EL (cell line): ENCODE data around the gene ABCA2.

Source experiments
- DNase-seq: peaks from one replicate; pipeline ENCODE4 v3.0.0-alpha.2; 2016

ABCA2 gene

DNA sequence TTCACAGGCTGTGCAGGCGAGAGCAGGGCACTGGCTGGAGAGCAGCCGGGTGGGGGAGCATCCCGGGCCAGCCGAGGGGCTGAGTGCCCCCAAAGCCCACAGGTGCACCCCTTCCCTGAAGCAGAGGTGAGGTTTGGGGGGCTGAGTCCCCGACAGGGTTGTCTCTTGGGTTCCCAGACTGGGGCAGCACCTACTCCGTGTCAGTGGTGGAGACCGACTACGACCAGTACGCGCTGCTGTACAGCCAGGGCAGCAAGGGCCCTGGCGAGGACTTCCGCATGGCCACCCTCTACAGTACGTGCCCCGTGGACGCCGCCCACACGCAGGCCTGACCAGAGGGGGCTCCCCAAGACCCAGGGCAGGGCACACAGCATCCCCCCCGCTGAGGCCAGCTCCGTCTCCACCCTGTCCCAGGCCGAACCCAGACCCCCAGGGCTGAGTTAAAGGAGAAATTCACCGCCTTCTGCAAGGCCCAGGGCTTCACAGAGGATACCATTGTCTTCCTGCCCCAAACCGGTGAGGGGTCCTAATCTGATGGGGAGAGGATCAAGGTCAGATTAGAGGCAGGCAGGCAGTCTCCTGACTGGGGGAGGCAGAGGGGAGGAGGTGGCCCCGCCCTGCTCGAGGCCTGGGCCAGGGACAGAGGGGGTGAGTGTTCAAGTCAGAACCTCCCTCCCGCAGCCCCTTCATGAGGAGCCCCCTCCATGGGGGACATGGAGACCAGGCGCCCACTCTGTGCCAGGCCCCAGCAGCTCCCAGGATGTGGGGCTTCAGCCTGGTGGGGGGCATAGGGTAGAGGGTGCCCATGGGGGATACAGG, 48.1 kb downstream of the ABCA2 start:
- no peak for DNase-seq

DNA sequence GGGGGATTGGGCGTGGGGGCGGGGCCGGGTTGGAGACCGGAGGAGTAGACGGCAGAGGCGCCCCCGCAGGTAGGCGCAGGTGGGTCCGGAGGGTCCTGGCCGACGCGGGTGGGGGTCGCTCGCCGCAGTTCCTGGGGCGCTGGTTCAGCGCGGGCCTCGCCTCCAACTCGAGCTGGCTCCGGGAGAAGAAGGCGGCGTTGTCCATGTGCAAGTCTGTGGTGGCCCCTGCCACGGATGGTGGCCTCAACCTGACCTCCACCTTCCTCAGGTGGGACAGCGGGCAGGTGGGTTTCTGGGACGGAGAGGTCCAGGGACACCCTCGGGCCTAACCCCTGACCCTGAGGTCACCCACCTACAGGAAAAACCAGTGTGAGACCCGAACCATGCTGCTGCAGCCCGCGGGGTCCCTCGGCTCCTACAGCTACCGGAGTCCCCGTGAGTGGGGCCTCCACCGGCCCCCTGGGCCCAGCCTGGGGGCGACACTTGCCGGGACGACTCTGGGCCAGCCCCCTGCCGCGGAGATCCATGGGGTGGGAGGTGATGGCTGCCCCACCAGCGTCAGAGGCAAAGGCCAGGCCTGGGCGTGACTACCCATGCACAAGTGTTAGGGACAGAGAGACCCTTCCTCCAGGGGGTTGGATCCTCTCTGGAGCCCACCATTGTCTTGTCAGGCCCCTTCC, 49.0 kb downstream of the ABCA2 start:
- DNase-seq: no peak

DNA sequence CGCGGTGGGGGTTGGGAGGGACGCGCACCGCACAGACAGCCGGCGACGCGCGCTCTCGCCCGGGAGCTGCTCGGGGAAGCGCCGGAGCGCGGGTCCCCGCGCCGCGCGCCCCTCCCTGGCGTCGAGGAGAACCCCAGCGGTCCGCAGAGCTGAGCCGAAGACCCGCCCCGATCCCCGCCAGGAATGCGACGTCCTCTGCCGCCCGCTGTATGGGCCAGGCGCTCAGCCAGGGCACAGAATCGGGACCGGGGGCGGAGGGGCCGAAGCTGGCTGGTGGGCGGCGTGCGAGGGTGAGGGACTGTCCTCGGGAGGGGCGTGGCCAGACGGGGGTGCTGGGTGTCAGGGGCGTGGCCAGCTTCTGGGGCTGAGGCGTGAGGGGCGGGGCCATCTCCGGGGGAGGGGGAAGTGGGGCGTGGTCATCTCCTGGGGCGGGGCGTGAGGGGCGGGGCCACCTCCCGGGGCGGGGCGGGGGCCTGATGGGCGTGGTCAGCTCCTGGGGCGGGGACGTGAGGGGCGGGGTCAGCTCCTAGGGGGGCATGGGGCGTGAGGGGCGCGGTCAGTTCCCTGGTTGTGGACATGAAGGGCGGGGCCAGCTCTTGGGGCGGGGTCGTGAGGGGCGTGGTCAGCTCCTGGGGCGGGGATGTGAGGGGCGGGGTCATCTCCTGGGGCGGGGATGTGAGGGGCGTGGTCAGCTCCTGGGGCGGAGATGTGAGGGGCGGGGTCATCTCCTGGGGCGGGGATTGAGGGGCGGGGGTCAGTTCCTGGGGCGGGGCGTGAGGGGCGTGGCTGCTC, 49.8 kb downstream of the ABCA2 start:
- DNase-seq: peak; percentile 51

DNA sequence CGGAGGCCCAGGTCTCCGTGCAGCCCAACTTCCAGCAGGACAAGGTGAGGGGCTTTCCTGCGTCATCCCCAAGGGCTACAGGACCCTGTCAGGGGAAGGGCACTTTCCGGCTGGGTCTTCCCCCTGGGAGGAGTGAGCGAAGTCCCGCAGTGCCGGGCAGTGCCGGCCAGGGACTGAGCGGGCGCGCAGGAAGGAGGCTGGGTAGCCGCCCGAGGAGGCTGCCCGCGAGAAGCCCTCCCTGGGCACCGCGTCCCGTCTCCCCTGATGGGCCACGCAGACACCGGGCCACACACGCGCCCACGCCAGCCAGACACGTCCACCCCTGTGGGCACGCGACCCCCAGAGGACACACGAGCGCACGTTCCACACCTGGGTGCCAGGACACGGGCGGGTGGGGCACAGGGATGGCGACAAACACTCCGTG, 50.4 kb downstream of the ABCA2 start:
- no peak for DNase-seq

DNA sequence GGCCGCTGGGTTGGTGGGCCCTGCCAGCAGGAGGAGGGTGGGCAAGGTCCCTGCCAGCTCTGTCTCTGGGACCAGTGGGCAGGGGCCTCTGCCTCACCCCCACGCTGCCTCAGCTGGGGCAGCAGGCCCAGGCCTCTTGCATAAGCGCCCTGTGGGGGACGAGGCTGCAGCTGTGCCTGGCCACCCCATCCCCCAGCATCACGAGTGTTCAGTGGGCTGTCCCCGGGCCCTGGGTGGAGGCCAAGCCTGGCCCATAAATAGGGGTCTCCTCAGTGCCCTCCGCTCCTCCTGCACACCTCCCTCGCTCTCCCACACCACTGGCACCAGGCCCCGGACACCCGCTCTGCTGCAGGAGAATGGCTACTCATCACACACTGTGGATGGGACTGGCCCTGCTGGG, 50.8 kb downstream of the ABCA2 start, which contains the start of gene PTGDS:
Gene PTGDS (plus strand): TSS at position 282 of the 400 bp plus-strand sequence. CDS start 75 bp downstream, at position 357.
- no peak for DNase-seq

DNA sequence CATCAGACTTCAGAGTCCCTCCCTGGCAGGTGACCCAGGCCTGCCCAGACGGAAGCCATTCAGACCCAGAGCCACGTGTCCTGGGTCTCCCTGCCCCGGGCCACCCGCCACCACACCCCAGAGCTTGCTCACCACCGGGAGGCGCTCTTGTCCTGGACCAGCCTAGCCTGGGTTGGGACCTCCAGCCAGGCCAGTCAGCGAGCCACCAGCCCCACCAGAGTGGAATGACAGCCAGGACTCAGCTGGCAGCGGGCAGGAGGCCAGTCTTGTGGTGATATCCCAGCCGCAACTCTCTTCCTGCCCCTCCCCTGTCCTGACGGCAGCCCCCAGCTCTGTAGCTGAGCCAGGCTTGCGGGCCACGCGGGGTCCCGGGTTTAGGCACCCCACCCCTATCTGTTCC, 52.4 kb downstream of the ABCA2 start:
- DNase-seq: no peak

DNA sequence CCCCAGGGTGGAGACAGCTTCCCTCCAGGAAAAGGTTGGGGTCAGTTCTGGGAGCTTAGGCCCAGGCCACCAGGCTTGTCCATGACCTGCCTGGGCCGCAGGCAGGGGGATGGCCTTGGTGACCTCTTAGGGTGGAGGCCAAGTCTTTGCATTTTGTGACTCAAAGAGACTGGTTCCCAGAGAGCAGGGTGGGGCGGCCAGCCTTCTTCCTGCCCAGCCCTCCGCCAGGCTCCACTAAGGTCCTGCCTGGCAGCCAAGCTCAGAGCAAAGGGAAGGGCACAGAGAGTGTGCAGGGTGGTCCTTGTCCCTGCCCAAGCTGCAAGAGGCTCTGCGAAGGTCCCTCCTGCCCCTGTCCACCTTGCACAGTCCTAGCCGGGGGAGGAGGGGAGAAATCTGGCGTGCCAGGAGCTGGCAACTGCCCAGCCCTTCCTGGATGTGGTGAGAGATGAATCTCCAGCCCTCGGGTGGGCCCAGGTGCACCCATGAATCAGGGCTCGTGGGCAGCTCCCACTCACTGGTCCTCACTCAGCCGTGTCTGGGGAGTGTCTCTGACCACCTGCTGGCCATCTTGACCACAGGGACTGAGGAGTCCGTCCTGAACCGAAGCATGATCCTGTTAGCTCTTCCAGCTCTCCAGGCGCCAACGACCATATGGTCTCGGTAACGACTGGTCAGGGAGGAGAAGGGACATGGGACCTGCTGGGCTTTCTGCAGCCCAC, 53.1 kb downstream of the ABCA2 start:
- no peak for DNase-seq

DNA sequence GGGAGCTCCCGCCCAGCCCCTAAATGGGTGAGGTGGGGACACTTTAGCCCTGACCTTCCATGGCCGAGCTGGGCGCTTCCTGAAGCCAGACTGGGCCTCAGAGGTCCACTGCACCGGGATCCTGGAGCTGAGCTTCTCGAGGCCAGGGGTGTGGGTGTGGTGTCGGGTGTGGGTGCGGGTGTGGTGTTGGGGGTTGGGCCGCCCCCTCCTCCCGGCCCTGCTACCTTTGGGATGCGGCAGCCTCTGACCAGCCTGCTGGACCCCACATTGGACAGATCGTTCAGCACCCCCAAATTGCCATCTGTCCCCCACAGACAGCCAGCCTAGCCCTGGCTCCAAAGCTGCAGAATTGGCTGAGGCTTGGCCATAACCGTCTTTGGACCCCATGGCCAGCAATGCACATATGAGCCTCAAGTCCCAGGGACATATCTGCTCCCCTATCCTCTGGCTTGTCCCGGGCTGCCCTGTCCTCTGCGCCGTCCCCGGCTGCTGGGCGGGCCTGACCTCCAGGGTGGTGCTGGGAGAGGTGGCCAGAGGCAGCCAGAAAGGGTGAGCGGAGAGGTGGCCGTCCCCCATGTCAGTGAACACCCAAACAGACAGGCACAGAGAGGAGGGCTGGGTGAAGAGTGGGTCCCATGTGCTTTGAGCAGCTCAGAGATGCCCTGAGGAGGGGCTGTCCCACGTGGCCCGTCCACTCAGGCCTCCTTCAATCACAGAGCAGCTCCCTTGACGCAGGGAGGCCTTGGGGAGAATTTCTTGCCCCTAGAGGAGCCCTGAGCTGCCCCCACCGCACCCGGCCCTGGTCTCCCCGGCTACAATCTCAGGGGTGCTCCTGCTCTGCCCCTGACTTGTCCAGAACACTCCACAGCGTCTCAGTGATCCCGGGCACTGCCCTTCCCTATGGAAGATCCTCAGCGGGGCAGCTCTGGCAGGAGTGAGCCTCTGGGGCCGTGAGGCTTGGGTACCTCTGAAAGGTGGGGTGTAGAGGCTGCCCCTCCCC, 54.1 kb downstream of the ABCA2 start:
- DNase-seq: no peak

DNA sequence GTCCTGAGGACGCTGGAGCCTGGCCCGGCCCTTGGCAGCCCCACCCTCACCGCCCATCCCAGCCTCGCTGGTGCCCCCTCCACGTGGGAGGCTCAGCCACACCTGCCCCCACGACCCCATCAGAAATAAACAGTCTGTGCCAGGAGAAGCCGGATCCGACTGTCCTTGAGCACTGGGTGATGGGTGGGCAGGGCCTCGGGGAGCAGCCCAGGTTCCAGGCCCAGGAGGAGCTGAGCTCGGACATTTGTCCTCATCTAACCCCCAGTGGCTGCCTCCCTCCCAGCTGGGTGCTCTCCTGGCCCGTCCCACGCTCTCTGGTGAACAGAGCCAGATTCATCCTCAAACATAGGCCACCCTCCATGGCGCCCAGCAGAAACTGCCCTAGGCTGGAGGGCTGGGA, 55.3 kb downstream of the ABCA2 start:
- DNase-seq: no peak

DNA sequence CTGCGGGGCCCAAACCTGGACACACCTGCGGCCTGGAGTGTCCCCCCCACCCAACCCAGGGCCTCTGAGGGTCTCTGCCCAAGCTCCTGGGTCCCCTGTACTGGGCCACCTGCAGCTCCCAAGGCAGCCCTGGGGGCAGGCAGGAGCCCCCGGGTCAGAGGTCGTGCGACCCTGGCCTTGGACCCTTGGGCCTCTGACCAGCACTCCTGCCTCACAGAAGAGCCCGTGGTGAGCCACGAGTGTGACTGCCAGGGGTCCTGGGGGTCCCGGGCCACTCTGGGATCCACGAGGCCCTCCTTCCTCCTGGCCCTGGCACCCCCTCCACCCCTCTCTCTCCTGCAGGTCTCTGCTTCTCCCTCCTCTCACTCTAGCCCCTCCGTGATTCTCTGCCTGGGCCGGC, 55.7 kb downstream of the ABCA2 start:
- DNase-seq: no peak

DNA sequence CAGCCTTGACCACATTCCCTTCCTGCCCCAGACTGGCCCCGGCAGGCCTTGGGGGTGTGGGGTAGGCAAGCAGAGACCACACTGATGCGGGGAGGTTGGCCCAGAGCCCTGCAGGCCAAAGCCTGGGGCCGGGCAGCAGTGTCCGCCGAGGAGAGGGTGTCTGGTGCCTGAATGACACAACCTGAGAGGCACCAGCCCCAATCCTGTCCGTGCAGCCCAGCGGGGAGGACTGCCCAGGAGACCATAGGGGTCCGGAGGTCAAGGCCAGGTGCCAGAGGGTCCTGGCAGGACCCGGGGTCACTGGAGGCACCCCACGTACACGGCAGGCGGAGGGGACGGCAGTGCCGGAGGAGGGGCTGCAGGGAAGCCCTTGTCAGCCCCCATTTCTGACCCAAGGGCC, 56.3 kb downstream of the ABCA2 start:
- DNase-seq: no peak

DNA sequence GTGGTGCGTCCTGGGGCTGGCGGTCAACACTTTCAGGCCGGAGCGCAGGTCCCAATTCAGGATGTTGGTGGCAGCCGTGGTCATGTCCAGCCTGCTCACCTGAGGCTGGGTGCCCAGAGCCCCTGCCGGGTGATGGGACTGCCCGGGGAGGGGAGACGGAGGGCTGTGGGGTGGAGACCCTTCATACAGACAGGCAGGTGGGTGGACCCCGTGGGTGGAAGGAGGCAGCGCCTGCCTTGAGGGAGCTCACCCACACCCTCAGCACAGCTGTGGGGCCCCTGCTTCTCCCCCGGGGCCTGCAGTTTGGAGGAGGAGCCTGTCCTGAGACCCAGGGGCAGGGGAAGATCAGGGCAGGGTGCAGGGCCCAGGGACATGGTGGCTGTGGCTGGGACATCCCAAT, 57.7 kb downstream of the ABCA2 start:
- no peak for DNase-seq

DNA sequence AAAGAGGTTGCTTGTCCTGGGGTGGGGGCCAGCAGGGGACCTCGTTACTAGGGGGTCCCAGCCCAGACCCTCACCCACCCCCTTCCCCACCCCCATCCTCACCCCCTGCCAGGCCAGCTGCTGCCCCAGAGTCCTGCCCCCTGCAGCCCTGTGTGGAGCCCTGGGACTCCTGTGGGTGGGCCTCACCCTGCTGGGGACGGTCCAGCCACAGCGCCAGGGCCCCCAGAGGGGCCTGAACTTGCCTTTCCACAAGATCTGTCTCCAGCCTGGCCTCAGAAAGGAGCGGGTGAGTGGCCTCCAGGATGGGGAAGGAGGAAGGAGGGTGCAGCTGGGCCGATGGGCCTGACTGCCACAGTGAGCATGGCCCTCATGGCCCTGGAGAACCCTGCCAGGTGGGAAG, 58.3 kb downstream of the ABCA2 start:
- DNase-seq: no peak

DNA sequence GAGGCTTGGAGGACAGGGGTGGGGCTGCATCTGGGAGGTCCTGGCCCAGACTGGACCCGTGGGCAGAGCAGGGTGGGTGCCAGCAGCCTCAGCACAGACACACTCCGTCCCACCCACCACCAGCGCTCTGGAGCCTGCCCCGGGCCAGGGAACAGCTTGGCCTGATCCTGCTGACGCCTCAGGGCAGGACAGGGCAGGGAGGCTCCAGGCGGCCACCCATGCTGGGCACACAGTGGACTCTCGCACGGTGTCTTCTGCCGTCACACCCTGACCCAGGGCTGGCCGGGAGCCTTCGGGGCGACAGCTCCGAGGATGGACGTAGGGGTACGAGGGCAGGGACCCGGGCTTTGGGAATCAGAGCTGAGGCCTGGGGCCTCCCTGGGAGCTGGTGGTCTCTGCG, 58.9 kb downstream of the ABCA2 start:
- DNase-seq: no peak

DNA sequence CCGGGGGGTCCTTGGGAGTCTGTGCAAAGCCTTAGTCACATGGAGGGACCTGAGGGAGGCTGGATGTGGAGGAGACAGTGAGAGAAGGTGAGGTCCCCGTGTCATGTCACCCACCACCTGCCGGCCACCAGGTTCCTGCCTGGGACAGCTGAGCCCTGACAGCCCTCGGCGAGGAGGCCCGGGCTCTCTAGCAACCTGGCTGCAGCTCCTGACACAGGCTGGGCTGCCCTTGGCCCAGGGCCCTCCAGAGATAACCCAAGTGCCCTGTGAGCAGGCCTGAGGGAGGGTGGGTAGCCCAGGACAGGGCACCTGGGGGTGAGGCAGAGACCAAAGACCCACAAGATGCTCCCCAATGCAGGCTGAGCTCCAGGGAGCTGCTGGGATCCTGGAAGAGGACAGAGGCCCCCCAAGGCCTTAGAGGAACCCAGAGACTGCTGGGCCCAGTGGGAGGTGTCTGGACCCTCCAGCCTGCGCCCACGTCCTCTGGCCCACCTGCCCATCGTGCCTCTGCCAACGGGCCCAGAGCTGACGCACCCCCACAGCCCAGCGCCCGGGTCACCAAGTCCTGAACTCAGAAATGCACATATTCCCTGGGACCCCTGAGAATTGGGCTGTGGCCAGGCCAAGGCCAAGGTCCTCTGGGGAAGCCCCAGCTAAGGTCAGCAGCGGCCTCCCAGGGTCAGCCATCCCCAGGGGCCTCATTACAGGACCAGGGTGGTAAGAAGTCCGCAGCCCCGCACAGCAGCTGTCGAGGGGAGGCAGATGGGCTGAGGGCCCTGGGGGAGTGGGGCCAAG, 59.5 kb downstream of the ABCA2 start:
- no peak for DNase-seq

DNA sequence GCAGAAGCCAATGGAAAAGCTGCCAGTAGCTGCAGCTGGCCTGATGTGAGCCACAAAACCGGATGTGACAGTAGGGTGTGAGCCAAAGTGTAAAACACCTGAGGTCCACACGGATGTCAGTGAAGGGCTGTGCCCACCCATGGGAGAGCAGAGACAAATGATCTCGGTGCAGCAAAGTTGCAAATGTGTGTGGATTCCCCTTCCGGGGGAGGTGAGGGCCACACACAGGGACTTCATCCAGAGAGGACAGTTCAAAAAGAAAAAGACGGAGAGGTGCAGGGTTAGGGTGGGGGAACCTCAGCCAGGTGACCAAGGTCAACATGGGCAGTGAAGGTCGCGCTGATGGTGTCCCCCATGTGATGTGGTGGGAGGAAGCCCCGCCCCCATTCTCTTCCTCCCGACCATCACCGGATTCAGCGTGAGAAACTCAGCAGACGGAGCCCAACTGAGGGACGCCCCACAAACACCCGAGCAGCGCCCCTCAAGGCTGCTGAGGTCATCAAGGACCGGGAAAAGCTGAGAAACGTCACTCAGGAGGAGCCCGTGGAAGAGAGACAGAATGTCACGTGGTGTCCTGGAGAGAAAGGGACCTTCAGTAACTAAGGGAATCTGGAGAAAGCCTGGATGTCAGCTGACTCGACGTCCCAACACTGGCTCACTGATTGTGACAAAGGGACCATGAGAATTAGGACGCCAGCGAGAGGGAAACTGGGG, 62.1 kb downstream of the ABCA2 start:
- no peak for DNase-seq

DNA sequence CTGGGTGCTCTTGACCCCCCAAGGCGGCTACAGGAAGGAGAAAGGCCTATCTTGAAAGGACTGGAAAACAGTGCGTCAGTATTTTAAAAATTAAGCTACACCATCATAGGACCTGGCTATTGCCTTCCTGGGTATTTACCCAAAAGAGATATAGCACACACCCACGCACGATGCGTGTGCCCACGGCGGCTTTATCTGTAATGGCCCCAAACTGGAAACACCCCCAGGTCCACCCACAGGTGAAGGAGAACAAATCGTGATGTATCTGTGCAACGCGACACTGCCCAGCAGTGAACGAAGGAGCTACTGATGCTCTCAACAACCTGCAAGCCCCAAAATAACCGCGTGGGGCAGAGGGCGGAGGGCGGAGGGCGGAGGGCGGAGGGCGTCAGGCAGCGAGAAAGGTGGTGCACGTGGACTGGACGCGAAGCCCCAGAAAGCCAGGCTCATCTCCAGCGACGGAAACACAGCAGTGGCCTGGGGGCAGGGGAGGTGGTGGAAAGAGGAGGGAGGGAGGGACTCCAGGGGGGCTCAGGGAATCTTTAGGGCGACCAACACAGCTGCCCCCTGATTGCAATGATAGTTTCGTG, 63.1 kb downstream of the ABCA2 start:
- no peak for DNase-seq

DNA sequence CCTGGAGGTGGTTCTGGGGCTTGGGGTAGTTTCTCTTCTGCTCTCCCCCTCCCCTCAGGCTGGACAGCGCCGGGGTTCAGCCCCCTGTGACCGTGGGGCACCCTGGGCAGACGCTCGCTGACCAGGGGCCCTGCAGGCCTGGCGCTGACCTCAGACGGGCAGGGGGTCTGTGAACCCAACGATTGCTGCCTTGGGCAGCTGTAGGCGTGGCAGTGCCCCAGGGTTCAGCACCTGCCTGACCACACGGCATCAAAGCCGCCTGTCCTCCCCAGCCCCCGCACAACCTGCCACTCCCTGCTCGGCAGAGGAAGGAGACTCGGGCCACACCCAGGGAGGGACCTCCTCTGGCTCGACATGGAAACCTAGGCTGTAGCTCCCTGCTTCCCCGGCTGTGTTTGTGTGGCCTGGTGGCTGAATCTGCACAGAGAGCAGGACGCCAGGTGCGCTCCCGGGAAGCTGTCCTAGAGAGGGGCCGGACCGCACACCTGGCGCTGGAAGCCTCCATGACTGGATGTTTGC, 63.8 kb downstream of the ABCA2 start:
- no peak for DNase-seq

DNA sequence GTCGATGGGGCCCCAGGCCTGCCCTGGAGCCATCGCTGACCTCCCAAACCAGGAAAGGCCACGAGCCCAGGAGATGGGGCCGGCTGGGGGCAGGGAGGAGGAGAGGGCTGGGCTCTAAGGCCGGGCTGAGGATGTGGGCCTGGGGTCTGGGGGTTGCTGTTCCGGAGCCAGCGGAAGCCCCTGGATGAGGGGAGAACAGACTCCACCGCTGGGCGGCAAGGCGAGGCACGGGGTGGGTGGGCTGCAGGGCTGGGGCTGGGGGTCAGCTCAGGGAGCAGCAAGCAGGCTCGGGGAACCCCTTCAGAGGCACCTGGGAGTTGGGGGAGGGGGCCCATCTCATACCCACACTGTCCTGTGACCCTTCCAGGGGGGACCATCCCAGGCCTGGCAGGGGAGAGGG, 64.3 kb downstream of the ABCA2 start:
- DNase-seq: no peak
